ENCODE data around the gene GPAM. TPM values are rescaled to one million over a fixed set of nuclear protein-coding genes. Genes with fewer than 3 reads are reported as not detected.
A peak's percentile ranks its signal among the peaks of the same experiment; 100 is the strongest.
"Not testable (repeated sequence)": the region's sequence is repeated elsewhere in the genome, so short reads cannot be mapped to it uniquely, and the experiment has no call there.

Gene GPAM, protein sequence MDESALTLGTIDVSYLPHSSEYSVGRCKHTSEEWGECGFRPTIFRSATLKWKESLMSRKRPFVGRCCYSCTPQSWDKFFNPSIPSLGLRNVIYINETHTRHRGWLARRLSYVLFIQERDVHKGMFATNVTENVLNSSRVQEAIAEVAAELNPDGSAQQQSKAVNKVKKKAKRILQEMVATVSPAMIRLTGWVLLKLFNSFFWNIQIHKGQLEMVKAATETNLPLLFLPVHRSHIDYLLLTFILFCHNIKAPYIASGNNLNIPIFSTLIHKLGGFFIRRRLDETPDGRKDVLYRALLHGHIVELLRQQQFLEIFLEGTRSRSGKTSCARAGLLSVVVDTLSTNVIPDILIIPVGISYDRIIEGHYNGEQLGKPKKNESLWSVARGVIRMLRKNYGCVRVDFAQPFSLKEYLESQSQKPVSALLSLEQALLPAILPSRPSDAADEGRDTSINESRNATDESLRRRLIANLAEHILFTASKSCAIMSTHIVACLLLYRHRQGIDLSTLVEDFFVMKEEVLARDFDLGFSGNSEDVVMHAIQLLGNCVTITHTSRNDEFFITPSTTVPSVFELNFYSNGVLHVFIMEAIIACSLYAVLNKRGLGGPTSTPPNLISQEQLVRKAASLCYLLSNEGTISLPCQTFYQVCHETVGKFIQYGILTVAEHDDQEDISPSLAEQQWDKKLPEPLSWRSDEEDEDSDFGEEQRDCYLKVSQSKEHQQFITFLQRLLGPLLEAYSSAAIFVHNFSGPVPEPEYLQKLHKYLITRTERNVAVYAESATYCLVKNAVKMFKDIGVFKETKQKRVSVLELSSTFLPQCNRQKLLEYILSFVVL
- total RNA-seq: 1 to 10 TPM; 7.5 to 7.8 TPM

DNA sequence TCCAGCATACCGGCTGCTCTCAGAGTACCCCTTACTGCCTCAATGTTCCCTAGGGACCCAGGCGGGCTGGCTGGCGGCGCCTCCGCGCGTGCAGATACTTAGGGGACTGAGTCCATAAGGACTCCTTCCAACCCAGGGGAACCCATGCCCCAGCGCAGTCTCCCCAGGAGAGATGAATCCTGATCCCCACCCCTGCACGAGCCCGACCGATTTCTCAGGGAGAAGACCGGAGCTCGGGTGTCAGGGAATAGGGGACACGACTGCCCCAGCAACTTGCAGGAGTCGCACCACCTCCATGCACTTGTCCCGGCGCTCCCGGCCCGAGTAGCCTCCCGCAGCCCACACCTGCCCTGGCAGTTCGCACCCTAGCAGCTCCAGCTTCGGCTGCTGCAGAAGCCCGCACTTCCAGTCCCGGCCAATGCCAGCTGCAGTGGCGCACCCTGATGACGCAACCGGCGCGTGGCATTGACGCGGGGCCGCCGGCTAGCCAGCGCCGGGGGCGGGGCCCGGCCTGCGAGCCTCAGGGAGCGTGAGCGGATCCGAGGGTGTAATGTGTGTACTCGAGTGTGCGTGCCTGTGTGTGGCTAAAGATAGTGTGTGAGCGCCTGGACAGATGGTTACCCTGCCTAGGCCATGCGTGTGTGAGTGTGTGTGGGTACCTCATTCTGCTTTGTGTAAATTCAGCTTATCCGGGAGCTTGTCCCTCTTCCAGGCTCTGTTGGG is at the start of gene GPAM:
Gene GPAM, minus strand, starts transcription at position 437 of the 723 bp plus-strand sequence. CDS start 1,981 bp downstream, outside the sequence.
- peak within 1 kb of the TSS; percentile 97 for H3K4me3 Mint-ChIP-seq
- POLR2A ChIA-PET: interaction anchor here (1.0 to 2.7 kb wide), 2 partner anchors 8 to 192 kb away, joined by 3 to 15 read pairs; no protein-coding TSS in a partner anchor
- H3K36me3 Mint-ChIP-seq: peaks cover 5% of the 10 kb centered on the region
- no peaks in the 10 kb centered on the region for H3K9me3 Mint-ChIP-seq
- peaks cover 16% of the 10 kb centered on the region for H3K4me1 Mint-ChIP-seq
- H3K27ac Mint-ChIP-seq: peak within 1 kb of the TSS; percentile 96
- peaks cover 14% of the 10 kb centered on the region for H3K27me3 Mint-ChIP-seq
- peak; percentile 100 for DNase-seq
- ATAC-seq (ENCODE audit: low read depth): peak; percentile 97

DNA sequence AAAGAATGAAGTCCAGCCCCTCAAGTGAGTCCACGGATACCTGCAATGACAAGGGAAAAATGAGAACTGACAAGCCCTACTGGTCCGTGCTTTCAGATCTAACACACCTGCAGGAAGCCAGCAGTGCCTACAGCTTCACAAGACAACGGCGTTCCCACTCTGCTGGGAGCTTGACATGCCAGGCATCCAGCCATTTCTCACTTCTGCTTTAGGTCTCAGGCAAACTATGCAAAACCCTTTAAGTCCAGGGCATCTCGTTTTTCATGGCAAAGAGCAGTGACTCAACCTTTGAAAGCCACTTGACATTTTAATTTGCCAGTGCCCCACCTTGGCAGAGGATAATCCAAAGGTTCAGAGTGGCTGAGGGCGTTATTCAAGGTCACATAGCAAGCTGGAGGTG is 49.1 kb upstream of the GPAM start:
- H3K27ac Mint-ChIP-seq: no peak overlapping the region
- H3K9me3 Mint-ChIP-seq: no peaks in the 10 kb centered on the region
- POLR2A ChIA-PET: no interaction called here
- no peaks in the 10 kb centered on the region for H3K36me3 Mint-ChIP-seq
- no peak for ATAC-seq (ENCODE audit: low read depth)
- H3K4me1 Mint-ChIP-seq: no peaks in the 10 kb centered on the region
- H3K27me3 Mint-ChIP-seq: peaks cover 14% of the 10 kb centered on the region
- H3K4me3 Mint-ChIP-seq: no peak overlapping the region
- DNase-seq: no peak

DNA sequence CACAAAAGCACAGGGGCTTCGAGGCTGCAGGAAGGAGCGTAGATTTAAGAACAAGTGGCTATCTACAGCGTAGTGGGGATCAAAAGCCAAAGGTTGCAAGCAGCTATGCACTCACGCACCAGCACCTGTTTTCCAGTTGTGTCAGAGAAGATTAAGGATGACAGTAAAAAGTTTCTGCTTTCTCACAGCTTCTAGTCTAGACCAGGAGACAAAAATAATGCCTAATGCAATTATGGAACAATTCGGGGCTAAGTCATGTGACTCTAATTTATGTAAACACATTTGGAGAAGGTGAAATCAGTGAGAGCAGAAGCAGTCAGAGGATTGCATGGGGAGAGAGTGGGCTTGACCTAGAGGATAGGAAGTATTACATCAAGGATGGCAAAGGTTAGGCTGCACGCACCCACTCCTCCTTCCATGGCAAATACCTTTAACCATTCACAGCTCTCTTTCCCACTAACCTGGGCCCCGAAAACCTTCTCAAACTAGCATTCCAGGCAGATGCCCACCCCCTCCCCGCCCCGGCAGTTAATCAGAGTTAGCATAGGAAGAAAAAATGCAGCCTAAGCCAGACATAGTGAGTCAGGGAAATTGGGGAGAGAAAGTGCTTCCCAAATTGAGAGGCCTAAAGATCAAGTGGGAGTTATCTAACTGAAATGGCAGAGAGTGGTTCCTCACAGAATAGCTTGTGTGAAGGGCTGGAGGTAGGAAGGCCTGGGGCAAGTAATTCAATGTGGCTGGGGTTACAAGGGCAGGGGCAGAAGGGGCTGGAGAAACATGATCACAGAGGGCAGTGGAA is 48.2 kb upstream of the GPAM start:
- Mint-ChIP-seq H3K9me3 (no peaks in the 10 kb centered on the region), H3K4me3 (no peak overlapping the region), H3K27me3 (peaks cover 14% of the 10 kb centered on the region), H3K4me1 (no peaks in the 10 kb centered on the region), H3K36me3 (no peaks in the 10 kb centered on the region), H3K27ac (no peak overlapping the region)
- DNase-seq: no peak
- ATAC-seq (ENCODE audit: low read depth): no peak
- POLR2A ChIA-PET: interaction anchor here (0.6 kb wide), 1 partner anchor 13 kb away, joined by 4 read pairs; no protein-coding TSS in a partner anchor

DNA sequence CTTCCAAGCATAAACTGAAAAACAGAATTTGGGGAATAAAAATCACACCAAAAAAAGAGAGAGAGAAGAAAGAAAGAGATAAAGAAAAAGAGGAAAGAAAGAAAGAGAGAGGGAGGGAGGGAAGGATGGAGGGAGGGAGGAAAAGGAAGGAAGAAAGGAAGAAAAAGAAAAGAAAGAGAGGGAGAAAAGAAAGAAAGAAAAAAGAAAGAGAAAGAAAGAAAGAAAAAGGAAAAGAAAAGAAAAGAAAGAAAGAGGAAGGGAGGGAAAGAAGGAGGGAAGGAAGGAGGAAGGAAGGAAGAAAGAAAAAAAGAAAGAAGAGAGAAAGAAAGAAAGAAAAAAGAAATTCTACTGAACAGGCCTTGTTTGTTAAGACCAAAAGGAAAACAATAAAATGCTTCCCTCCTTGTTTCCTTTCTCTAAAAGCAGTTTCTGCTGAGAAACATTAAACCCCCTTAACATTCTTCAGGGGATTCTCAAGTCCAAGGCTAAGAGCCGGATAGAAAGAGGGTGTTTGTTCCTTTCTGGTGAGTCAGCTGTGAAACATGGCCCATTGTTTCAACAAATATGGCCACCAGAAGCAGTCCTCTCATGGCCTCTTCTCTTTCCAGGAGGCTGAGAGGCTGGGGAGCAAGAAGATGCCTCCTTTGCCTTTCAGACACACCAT is 46.9 kb upstream of the GPAM start:
- ATAC-seq (ENCODE audit: low read depth) (no peak), DNase-seq (no peak)
- Mint-ChIP-seq H3K36me3 (no peaks in the 10 kb centered on the region), H3K9me3 (no peaks in the 10 kb centered on the region), H3K27ac (no peak overlapping the region), H3K4me1 (no peaks in the 10 kb centered on the region), H3K4me3 (no peak overlapping the region), H3K27me3 (peaks cover 14% of the 10 kb centered on the region)
- POLR2A ChIA-PET: no interaction called here

DNA sequence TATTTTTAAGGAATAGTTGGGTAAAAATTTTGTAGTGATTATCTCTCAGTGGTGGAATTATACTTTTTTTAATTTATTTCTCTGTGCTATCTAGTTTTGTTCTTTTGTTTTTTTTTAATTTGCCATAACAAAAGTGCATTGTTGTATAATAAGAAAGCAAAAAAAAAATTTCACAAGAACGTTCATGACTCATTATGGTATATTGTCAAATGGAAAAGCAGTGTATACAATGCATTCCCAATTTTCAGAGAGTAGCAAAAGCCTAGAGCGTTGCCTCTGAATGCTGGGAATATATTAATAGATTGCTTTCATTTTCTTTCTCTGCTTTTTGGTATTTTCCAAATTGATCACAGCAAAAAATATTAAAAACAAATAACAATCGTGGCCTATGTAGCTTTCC is 46.3 kb upstream of the GPAM start:
- Mint-ChIP-seq H3K36me3 (no peaks in the 10 kb centered on the region), H3K9me3 (no peaks in the 10 kb centered on the region), H3K4me3 (no peak overlapping the region), H3K27ac (no peak overlapping the region), H3K27me3 (peaks cover 14% of the 10 kb centered on the region), H3K4me1 (no peaks in the 10 kb centered on the region)
- POLR2A ChIA-PET: no interaction called here
- ATAC-seq (ENCODE audit: low read depth): no peak
- no peak for DNase-seq

DNA sequence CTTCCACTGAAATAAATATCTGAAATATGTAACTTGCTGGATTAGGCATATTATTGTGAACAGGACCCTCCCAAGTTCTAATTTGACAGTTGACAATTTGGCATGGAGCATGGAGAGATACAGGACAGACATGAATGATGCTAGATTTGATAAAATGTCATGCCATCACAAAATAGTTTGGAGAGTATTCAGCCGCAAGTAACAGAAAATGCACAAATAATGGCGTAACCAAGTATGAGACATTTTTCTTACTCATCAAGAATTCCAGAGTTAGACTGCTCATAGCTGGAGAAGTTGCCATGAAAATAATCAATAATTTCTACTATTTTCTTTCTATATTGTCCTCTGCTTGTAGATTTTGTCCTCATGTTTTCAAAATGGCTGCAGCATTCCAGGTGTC is 45.5 kb upstream of the GPAM start:
- ATAC-seq (ENCODE audit: low read depth) (no peak), DNase-seq (no peak)
- Mint-ChIP-seq H3K4me3 (no peak overlapping the region), H3K9me3 (no peaks in the 10 kb centered on the region), H3K27ac (no peak overlapping the region), H3K36me3 (no peaks in the 10 kb centered on the region), H3K27me3 (peaks cover 11% of the 10 kb centered on the region), H3K4me1 (no peaks in the 10 kb centered on the region)
- POLR2A ChIA-PET: no interaction called here

DNA sequence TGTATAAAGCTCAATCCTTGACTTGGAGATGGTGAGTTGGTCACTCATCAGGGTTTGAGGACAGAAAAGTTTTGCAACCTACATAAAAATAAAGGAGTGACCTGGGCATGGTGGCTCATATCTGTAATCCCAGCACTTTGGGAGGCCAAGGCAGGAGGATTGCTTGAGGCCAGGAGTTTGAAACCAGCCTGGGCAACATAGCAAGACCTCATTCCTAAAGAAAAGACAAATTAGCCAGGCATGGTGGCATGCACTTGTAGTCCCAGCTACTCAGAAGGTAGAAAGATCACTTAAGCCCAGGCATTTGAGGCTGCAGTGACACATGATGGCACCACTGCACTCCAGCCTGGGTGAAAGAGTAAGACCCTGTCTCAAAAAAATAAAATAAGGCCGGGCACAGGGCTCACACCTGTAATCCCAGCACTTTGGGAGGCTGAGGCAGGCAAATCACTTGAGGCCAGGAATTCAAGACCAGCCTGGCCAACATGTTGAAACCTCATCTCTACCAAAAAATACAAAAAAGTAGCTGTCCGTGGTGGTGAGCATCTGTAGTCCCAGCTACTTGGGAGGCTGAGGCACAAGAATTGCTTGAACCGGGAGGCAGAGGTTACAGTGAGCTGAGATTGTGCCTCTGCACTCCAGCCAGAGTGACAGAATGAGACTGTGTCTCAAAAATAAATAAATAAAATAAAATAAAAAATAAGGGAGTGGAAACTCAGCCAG is 45.0 kb upstream of the GPAM start:
- H3K9me3 Mint-ChIP-seq; H3K27me3 Mint-ChIP-seq; POLR2A ChIA-PET; DNase-seq; ATAC-seq (ENCODE audit: low read depth); H3K4me3 Mint-ChIP-seq; H3K36me3 Mint-ChIP-seq; H3K27ac Mint-ChIP-seq; H3K4me1 Mint-ChIP-seq: not testable (repeated sequence)

DNA sequence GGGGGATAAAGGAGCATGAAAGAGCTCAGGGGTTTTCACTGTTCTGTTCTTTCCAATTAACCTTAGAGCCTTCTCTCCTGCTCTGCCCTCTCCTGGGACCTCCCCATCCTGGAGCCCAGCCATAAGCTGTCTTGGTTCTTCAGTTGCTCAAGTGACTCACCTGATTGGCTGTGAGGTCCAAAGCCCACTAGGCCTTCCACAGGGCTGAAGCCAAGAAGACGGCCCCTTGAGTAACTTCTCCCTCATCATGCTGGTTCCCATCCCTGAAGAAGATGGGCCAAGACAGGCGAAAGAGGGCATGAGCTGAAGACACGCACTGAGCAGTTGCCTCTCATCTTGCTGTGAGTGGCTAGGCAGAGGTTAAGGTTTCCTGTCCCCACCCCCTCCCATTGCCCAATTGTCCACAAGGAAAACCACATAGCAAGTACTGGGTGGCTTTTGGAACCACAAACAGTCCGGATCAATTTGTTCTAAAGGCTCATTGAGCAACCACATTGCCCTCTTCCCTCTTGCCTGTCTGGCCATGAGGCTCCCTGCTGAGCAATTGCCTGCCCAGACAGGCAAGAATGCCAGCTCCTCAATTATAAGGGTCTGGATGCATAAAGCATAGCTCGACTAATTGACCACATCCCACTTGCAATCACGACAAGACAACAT is 43.9 kb upstream of the GPAM start:
- ATAC-seq (ENCODE audit: low read depth): no peak
- H3K9me3 Mint-ChIP-seq: no peaks in the 10 kb centered on the region
- no peak for DNase-seq
- no peaks in the 10 kb centered on the region for H3K4me1 Mint-ChIP-seq
- no peak overlapping the region for H3K4me3 Mint-ChIP-seq
- peaks cover 10% of the 10 kb centered on the region for H3K27me3 Mint-ChIP-seq
- no peaks in the 10 kb centered on the region for H3K36me3 Mint-ChIP-seq
- POLR2A ChIA-PET: no interaction called here
- H3K27ac Mint-ChIP-seq: no peak overlapping the region

DNA sequence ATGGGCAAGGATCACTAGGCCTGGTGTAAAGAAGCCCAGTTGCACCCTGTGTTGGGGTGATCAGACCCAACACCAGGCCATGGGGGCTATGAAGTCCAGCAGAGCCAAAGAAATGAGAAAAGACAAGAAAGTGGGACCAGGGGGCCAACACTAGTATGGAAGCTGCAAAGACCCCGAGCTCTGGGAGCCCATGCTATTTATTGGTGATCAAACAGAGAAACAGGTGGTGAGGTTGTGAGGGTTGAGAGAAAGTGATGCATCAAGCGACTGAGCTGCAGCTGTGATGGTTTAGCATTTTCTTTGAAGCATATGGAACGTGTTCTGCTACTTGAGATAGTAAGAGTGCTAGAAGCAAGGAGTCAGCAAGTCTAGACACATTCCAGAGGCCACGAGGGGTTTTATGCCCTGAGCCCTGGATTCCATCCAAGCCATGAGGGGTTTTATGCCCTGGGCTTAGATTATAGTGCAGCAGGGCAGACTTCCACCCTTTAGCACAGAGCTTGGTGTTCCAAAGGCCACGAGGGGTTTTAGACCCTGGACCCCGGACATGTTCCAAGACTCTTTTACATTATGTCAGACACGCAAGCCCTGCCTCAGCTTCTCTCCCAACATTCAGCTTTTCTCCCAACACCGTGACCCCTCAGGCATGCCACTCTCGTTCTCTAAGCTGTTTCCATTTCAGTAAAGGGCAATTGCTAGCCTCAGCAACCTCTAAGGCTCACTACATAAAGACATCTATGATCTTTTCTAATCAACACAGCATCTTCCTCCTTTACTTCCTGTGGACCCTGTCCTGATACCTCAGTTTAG is 43.1 kb upstream of the GPAM start:
- ATAC-seq (ENCODE audit: low read depth): no peak
- H3K4me1 Mint-ChIP-seq: no peaks in the 10 kb centered on the region
- no peak overlapping the region for H3K27ac Mint-ChIP-seq
- no peaks in the 10 kb centered on the region for H3K9me3 Mint-ChIP-seq
- no peak overlapping the region for H3K4me3 Mint-ChIP-seq
- POLR2A ChIA-PET: no interaction called here
- no peak for DNase-seq
- no peaks in the 10 kb centered on the region for H3K36me3 Mint-ChIP-seq
- H3K27me3 Mint-ChIP-seq: peaks cover 10% of the 10 kb centered on the region

DNA sequence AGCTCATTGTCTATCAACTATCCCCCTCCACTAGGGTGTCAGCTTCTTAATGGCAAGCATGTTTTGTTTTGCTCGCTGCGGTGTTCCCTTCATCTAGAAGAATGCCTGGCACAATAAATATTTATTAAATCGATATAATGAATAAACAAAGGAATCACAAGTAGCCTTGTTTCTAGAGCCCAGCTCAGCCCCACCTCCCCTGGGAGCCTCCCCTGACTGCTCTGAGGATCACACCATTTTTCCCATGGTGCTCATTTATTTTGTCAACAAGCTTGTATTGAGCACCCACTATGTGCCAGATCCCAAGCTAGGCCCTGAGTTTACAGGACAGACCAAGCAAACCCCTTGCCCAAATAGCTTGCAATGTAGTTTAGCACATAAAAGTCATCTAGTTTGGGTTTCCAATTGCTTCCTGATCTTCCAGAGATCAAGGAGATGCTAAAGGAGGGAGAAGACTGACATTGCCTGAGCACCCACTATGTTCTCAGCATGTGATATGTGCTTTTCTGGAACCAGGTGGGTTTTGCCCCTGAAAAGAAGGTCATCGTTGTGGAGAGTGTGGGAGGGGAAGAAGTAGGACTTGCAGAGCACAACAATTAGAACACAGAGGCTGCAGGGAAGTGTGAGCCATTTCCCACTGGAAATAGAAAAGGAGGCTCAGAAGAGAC is 42.3 kb upstream of the GPAM start:
- Mint-ChIP-seq H3K36me3 (no peaks in the 10 kb centered on the region), H3K27me3 (peaks cover 8% of the 10 kb centered on the region), H3K27ac (no peak overlapping the region), H3K4me1 (no peaks in the 10 kb centered on the region), H3K9me3 (peaks cover under 1% of the 10 kb centered on the region), H3K4me3 (no peak overlapping the region)
- no peak for DNase-seq
- ATAC-seq (ENCODE audit: low read depth): no peak
- POLR2A ChIA-PET: no interaction called here

All from activated naive CD8-positive, alpha-beta T cell treated with anti-CD3 and anti-CD28 coated beads, Interleukin-2, amount 10 ng/mL, durations not matched to agents 7 days and 5 days (primary cell).